NCI-H2196 (cell line): ENCODE measurements around the gene SCAPER.

Experiments used
- DNase-seq: peaks from one replicate; lab custom pipeline; 2025; ENCODE audit not compliant: unreplicated experiment; lab: John Stamatoyannopoulos, UW

Gene SCAPER

DNA sequence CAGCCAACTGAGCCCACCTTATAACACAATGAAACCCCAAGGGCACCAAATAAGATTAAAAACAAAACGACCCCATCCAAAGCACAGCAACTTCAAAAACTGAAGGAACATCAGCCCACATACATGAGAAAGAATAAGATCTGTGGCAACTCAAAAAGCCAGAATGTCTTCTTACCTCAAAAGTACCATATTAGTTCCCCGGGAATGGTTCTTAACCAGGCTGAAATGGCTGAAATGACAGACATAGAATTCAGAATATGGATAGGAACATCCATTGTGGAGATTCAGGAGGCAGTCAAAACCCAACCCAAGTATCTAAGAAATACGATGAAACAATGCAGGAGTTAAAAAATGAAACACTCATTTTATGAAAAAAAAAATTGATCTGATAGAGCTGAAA, 222.3 kb downstream of the SCAPER start:
- DNase-seq = no peak

DNA sequence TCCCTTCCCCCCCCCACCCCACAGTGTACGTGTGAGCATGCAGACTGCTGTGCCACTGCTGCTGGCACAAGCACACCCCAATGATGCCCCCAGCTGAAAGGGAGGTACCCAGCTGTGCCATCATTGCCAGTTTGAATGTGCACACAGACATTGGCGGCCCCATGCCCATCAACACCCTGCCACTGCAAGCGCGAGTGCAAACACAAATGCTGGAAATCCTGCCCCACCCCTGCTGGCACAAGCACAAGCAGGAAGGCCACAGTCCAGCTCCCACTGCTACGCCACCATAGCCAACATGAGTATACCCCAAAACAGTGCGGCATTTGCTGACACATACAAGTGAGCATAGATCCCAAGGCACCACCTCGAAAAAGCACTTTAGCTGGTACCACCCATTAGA, 222.9 kb downstream of the SCAPER start:
- DNase-seq = no peak

DNA sequence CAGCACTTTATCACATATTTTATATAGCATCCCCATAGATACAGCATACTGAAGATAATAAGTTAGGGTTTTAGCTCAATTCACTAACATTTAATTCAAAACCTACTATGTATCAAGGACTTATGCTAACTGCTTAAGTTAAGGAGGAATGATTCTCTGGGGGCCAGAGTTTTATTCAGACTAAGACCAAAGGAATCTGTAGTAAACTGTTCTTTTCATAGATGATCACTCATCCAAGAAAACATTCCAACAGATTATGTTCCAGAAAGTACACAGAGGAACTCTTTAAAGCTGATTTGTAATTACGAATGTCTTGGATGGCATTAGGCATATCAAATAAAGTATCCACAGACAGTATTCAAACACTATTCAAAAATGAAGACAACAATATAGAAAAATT, 226.4 kb downstream of the SCAPER start:
- DNase-seq = no peak

DNA sequence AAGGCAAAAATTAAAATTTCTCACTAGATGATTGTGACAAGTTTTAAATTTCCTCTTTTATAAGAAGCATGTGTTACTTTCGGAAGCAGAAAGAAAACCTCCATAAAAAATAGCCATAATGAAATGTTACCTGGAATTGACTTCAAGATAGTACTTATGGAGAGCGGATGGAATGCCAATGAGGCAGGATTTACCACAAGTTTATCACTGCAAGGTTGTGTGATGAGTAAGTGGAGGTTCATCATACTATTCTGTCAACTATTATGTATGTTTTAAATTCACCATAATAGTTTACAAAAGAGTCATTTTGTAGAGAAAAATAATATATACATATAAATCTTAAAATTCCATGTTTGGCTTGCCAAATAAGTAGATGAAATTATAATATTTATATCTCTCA, 230.3 kb downstream of the SCAPER start:
- no peak for DNase-seq

DNA sequence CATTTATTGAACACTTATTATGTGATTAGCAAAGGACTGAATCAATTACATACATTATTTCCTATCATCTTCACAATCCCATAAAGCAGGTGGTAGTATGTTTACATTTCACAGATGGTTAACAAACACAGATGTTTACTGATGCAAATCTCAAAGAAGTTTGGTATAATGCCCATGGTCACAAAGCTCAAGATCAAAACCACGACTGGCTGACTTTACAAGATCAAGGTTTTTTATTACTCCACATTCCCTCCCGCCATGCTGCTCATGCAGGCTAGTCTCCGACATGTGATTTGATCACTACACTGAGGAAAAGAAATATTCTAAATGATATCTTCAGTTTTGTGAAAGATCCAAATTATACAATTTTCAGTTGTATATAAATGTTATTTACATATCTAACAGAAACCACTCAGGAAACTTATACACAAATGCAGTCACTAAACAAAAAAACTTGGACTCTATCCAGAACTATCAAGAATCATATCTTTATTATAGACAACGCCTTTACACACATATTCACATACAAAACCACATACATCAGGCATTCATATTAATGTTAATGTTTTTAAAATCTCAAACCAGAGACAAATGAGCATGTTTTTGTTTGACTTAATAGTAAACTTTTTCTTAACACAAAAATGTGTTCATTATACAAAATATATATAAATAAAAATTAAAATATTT, 235.5 kb downstream of the SCAPER start:
- no peak for DNase-seq

DNA sequence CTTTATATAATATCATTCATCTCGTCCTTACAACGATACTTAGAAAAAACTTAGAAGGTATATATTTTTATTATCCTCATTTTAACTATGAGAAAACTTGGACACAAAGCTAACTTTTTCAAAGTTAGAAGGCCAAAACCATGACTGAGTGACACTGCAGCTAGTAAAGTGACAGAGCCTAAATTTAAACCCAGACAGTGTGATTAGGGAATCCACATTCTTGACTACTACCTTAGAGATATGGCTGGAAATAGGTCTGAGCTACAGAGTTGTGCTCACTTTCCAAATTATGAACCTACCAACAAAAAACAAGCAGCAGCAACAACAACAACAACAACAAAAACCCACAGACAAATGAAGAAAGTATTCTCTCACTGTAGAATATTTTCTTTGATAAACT, 236.2 kb downstream of the SCAPER start:
- no peak for DNase-seq

DNA sequence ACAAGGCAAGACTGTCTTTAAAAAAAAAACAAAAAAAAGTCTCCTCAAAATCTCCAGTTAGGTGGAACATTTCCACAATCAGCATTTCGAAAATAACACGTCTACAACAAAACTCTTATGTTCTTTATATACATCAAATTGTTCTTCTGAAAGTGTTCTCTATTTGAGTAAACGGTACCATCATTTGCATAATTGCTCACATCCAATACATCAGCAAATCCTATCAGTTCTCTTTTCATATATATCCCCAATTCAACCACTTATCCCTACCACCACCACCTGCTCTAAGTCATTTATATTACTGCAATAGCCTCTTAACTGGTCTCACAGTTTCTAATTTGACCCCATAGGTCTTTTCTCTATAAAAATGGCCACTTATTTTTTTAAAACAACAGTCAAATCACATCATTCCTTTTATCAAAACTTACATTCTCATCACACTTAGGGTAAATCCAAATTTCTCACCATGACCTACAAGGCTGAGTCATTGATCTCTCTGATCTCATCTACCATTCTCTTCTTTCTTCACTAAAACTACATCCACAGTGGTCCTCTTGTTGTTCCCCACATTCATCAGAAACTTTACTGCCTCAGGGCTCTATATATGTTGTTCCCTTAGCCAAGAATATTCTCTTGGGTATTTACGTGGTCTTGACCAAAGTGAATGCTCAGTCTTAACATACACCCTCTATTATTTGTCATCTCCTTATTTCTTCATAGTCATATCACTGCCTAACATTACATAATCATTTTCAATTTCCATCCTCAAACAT, 237.0 kb downstream of the SCAPER start:
- DNase-seq = no peak

DNA sequence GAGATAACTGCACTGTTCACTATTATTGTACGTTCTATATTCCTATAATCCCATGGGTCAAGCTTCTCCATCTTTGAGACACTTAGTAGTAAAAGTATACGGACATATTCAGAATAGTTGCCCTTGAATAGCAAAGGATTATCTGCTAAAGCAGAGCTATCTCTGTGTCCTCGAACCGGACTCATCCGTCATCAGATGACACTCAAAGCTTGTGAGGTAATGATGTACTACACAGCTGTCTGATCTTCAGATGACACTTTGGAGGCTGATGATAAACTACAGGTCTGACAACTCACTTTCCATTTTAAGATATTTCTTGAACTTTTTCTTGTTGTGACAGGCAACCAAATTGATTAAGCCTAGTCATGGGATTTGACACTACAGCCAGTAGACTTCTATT, 240.2 kb downstream of the SCAPER start:
- DNase-seq = no peak

DNA sequence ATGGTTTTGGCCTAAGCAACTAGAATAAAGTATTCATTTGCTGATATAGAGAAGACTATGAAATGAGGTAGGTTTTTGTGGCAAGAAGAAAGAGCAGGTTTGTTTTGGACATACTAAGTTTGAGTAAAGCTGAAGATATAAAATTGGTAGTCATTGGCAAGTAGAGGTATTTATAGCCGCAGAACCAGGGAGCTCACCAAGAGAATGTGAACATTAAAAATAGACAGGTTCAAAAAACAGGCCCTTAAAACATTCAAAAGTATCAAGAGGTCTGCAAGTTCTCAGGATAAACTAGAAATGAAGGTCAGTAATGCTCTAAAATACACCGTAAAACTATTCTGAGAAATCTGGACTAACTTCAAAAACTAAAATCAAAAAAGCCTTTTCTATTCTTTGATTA, 240.7 kb downstream of the SCAPER start:
- DNase-seq = no peak

DNA sequence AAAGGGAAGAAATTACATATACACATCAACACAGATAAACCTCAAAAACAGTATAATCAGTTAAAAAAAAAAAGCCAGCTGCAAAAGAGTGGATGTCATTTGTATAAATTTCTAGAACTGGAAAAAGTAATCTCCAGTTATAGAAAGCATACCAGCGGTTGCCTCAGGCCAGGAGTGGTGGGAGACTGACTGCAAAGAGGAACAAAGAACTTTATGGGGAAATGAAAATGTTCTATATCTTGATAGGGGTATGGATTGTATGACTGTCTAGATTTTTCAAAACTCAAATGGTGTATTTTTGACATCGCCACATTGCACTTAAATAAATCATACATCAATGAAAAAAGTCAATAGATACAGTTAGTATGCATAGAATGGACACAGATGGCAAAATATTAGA, 241.6 kb downstream of the SCAPER start:
- no peak for DNase-seq

DNA sequence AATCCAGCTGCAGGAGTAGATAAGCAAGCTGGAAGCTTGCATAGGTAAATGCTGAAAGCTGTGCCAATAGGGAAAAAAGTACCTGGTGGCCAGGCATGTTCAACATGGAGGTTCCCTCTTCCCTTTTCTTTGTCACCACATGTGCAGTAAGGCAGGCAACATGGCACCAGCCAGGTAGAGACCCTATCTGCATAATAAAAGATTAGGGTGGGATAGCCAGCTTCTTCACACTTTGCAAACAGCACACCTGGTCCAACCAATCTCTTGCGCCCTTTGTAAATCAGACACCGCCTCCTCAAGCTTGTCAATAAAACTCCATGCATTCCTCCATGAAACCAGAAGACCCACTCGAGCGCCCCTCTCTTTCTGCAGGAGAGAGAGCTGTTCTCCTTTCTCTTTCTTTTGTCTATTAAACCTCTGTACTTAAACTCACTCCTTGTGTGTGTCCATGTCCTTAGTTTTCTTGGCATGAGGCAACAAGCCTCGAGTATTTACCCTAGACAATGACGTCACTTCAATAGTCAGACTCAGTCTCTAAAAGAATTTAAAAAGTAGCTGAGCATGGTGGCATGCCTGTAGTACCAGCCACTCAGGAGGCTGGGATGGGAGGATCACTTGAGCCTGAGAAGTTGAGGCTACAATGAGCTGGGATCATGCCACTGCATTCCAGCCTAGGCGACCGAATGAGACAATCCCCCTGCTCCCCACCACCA, 256.3 kb downstream of the SCAPER start:
- no peak for DNase-seq

DNA sequence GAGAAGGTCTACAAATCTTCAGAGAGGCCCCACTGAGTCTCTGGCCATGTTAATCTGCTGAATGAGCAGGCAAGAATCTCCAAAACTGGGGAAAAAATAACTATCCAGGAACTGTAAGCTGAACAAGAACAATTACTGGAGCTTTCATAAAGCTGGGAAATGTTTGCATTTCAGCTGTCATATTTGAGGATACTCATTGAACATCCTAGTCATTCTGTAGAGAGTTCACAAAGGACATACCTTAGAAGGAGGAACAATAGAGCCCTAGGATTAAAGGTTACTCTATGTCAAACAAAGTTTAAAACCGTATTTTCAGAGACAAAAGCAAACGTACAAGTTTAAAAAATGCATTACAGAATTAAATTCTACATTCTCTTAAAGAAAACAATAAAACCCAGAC, 257.5 kb downstream of the SCAPER start:
- no peak for DNase-seq

DNA sequence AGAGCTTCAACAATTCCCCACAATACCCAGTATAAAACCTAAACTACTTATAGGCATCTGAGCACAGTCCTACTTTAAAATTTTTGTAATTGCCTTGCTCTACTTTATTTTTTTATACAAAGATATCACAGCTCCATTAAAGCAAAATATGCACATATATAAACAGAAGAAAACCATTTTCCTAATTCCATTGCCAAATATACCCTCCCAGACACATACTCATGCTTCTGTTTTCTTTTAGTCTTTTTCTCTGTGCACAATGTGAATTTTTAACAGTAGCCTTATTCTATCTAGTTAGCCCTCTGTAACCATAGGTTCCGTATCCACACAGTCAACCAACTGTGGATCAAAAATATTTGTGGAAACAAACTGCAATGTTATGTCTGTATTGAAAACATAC, 260.5 kb downstream of the SCAPER start:
- DNase-seq = no peak

DNA sequence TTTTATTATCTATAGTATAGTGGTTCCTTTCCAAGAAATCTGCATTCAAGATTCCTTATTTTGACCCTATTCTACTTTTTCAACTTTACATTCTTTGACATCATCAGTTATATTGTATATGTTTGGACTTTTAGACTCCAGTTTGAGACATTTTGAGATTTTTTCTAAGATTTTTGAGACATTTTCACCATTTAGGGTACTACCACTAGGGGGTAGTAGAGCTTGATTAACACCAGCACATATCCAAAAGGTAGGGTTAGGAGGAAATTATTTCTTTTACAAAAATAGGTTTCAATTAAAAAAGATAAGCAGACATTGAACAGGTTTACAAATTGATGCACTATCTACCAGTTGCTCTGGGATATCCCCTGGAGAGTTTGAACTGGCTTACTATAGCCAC, 262.5 kb downstream of the SCAPER start:
- no peak for DNase-seq

DNA sequence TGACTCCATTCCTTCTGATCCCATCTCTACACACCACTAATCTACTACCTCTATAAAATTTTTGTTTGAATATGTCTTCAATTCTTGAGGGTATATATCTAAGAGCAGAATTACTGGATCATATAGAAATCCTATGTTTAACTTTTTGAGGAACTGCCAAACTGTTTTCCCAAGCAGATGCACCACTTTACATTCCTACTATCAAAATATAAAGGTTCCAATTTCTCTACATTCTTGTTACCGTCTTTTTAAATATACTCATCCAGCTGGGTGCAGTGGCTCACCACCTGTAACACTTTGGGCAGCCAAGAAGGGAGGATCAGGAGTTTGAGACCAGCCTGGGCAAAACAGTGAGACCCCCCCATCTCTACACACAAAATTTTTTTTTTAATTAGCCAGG, 268.0 kb downstream of the SCAPER start:
- DNase-seq = no peak

DNA sequence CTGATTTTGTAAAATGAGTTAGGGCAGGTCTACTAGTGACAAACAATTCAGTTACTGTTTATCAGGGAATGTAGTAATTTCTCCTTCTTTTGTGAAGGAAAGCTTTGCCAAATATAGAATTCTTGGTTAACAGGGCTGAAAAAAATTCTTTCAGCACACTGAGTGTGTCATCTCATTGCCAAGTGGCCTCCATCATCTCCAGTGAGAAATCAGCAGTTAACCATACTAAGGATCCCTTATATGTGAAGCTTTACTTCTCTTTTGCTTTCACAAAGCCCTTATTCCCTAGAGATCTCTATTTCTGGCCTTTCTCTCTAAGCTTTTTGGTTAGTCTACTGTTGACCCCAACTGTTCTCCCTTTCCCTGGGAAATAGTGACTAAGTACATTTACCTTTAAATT, 269.1 kb downstream of the SCAPER start:
- DNase-seq = no peak

DNA sequence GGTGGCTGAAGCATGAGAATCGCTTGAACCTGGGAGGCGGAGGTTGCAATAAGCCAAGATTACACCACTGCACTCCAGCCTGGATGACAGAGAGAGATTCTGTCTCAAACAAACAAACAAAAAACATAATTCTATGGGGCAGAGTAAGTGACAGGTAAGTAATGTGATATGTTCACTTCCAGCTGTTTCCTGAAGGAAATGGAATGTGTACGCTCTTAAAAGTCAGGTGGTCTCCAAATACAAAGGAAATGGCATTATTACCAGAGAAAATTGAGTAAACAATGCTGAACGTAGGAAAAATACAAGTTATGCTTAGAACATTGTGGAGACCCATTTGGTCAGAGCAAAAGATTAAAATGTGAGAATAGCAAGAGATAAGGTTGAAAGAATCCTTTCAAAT, 278.5 kb downstream of the SCAPER start:
- DNase-seq = no peak

DNA sequence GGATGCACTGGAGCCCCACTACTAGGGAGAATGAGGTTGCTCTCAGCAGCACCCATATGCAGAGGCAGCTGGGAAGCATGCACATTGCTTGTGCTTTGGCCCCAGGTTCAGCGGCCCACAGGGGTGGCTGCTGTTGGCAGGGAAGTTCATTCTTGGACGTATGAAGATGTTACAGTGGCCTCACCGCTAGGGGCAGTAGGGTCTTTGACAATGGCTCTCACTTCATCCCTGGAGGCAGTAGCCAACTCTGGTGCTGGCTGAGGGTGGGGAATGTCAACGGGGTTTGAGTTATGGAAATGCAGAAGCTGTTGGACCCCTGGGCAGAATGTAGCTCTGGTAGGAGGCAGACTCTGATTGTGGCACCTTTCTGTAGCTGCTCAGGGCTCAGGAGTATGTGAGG, 279.9 kb downstream of the SCAPER start:
- no peak for DNase-seq

DNA sequence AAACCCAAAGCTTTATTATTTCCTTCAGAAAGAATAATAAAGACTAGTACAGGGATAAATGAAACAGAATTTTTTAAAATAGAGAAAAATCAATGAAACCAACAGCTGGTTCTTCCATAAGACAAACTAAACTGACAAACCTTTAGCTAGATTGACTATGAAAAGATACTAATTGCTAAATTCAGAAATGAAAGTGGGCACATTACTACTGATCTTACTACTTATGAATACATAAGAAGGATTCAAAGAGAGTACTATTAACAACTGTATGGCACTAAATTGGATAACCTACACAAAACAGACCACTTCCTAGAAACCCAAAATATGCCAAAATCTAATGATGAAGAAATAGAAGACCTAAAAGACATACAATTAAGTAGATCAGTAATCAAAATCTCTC, 290.4 kb downstream of the SCAPER start:
- DNase-seq = no peak

DNA sequence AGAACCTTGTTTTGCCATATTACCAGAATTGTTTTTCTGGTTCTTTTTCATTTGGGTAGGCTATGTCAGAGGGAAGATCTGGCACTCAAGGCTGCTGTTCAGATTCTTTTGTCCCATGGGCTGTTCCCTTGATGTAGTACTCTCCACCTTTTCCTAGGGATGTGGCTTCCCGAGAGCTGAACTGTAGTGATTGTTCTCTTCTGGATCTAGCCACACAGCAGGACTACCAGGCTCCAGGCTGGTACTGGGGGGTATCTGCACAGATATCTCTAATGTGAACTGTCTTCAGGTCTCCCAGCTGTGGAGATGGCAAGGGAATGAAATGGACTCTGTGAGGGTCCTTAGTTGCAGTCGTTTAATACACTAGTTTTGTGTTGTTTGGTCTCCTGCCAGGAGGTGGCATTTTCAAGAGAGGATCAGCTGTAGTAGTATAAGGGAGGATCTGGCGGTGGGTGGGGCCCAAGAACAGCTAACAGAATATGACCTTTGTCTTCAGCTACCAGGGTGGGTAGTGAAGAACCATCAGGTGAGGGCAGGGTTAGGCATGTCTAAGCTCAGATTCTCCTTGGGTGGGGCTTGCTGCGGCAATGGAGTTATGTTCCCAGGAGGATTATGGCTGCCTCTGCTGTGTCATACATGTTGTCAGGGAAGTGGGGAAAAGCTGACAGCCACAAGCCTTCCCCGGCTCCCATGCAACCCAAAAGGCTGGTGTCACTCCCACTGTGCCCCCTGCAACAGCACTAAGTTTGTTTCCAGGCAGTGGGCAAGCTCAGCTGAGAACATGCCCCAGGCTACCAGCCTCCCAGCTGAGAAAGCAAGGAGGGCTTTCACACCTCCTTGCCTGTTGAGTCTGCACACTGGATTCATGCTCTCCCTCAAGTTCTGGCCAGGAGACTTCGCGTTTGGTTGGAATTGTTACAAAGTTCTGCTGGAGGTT, 316.1 kb downstream of the SCAPER start:
- no peak for DNase-seq

DNA sequence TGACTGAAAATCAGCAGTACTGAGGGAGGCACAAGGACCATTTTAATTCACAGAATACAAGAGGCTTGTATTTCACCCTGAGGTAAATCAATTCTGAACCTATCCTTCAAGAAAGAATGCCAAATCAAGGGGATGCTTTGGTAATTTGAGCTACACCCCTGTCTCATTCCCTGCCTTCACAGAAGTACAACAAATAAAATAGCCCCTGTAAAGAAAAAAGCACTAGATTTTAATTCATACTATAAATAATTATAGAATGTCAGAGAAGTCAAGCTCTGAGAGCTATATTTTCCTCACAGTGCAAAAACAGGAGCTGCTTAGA, 319.6 kb downstream of the SCAPER start:
- no peak for DNase-seq
